HEK293 (cell line): Measurements from ENCODE around the gene NME1.

Experiments
- ELK4 ChIP-seq: IDR thresholded peaks from 2 replicates; pipeline ENCODE4 v1.6.1; 2011; ENCODE audit warnings: mild to moderate bottlenecking, low read depth, low read length, borderline replicate concordance
- GLI2 ChIP-seq: fragments of 450-650 bp; formaldehyde crosslinking; IDR thresholded peaks from 2 replicates; pipeline ENCODE4; 2017; ENCODE audit warnings: missing biosample characterization, missing genetic modification characterization, low read depth, borderline replicate concordance
- KLF9 ChIP-seq: fragments of 450-650 bp; formaldehyde crosslinking; IDR thresholded peaks from 2 replicates; pipeline ENCODE4 v1.5.1; 2016; ENCODE audit warnings: missing biosample characterization, missing genetic modification characterization, low read depth
- OVOL3 ChIP-seq: fragments of 450-650 bp; formaldehyde crosslinking; IDR thresholded peaks from 2 replicates; pipeline ENCODE4 v1.5.1; 2016; ENCODE audit warnings: missing biosample characterization, missing genetic modification characterization
- SETDB1 ChIP-seq: IDR thresholded peaks from one replicate; pipeline ENCODE4 v1.6.1; 2017; ENCODE audit warnings: mild to moderate bottlenecking, low read length, moderate library complexity, mixed read lengths; ENCODE audit not compliant: insufficient read length
- TCF7L2 ChIP-seq: IDR thresholded peaks from 2 replicates; pipeline ENCODE4 v1.6.1; 2011; ENCODE audit warnings: low read depth, mild to moderate bottlenecking, inconsistent platforms, low read length, moderate library complexity, borderline replicate concordance
- TRIM28 ChIP-seq: IDR thresholded peaks from 2 replicates; pipeline ENCODE4 v1.6.1; 2011; ENCODE audit warnings: low read length, control low read depth, borderline replicate concordance
- WT1 ChIP-seq: fragments of 450-650 bp; formaldehyde crosslinking; IDR thresholded peaks from 2 replicates; pipeline ENCODE4 v1.5.1; 2016; ENCODE audit warnings: missing biosample characterization, missing genetic modification characterization
- ZBTB8A ChIP-seq: fragments of 450-650 bp; formaldehyde crosslinking; IDR thresholded peaks from 2 replicates; pipeline ENCODE4 v1.5.1; 2016; ENCODE audit warnings: missing biosample characterization, missing genetic modification characterization
- ZNF138 ChIP-seq: fragments of 450-650 bp; formaldehyde crosslinking; IDR thresholded peaks from 2 replicates; pipeline ENCODE4 v1.5.1; 2016; ENCODE audit warnings: missing biosample characterization, missing genetic modification characterization, borderline replicate concordance
- ZNF146 ChIP-seq: fragments of 450-650 bp; formaldehyde crosslinking; IDR thresholded peaks from 2 replicates; pipeline ENCODE4 v1.5.1; 2016; ENCODE audit warnings: missing biosample characterization, missing genetic modification characterization
- ZNF157 ChIP-seq: fragments of 450-650 bp; formaldehyde crosslinking; IDR thresholded peaks from 2 replicates; pipeline ENCODE4 v1.5.1; 2016; ENCODE audit warnings: missing biosample characterization, missing genetic modification characterization
- ZNF174 ChIP-seq: fragments of 450-650 bp; formaldehyde crosslinking; IDR thresholded peaks from 2 replicates; pipeline ENCODE4 v1.5.0; 2017; ENCODE audit warnings: missing biosample characterization, mild to moderate bottlenecking, missing genetic modification characterization
- ZNF175 ChIP-seq: fragments of 450-650 bp; formaldehyde crosslinking; IDR thresholded peaks from 2 replicates; pipeline ENCODE4 v1.5.1; 2016; ENCODE audit warnings: missing biosample characterization, missing genetic modification characterization
- ZNF19 ChIP-seq: fragments of 450-650 bp; formaldehyde crosslinking; IDR thresholded peaks from 2 replicates; pipeline ENCODE4; 2016; ENCODE audit warnings: missing biosample characterization, missing genetic modification characterization, low read depth
- ZNF202 ChIP-seq: fragments of 450-650 bp; formaldehyde crosslinking; IDR thresholded peaks from 2 replicates; pipeline ENCODE4 v1.5.1; 2016; ENCODE audit warnings: missing biosample characterization, missing genetic modification characterization, borderline replicate concordance
- ZNF239 ChIP-seq: fragments of 450-650 bp; formaldehyde crosslinking; IDR thresholded peaks from 2 replicates; pipeline ENCODE4 v1.5.1; 2016; ENCODE audit warnings: missing biosample characterization, missing genetic modification characterization
- ZNF274 ChIP-seq, 2 experiments: fragments of 200-500 bp in 1 of 2; fragments of 450-650 bp in 1 of 2; sonication (Bioruptor generic) in 1 of 2; formaldehyde crosslinking in 1 of 2; IDR thresholded peaks; 2 replicates each; pipeline versions ENCODE4 v1.5.1 to v1.6.1; 2014 to 2016; ENCODE audit warnings: borderline replicate concordance in 1 of 2, inconsistent platforms in 1 of 2, low read length in 1 of 2, missing biosample characterization in 1 of 2, missing genetic modification characterization in 1 of 2
- ZNF280D ChIP-seq: fragments of 450-650 bp; formaldehyde crosslinking; IDR thresholded peaks from 2 replicates; pipeline ENCODE4 v1.5.1; 2016; ENCODE audit warnings: missing biosample characterization, missing genetic modification characterization
- ZNF350 ChIP-seq: fragments of 450-650 bp; formaldehyde crosslinking; IDR thresholded peaks from 2 replicates; pipeline ENCODE4 v1.5.0; 2017; ENCODE audit warnings: missing biosample characterization, mild to moderate bottlenecking, missing genetic modification characterization
- ZNF362 ChIP-seq: fragments of 450-650 bp; formaldehyde crosslinking; IDR thresholded peaks from 2 replicates; pipeline ENCODE4 v1.5.1; 2016; ENCODE audit warnings: missing biosample characterization, missing genetic modification characterization
- ZNF366 ChIP-seq: fragments of 450-650 bp; formaldehyde crosslinking; conservative IDR thresholded peaks from 2 replicates; pipeline ENCODE4 v1.5.1; 2016; ENCODE audit warnings: missing biosample characterization, missing genetic modification characterization
- ZNF48 ChIP-seq: fragments of 450-650 bp; formaldehyde crosslinking; IDR thresholded peaks from 2 replicates; pipeline ENCODE4 v1.5.1; 2016; ENCODE audit warnings: missing biosample characterization, missing genetic modification characterization
- ZNF514 ChIP-seq: fragments of 450-650 bp; formaldehyde crosslinking; IDR thresholded peaks from 2 replicates; pipeline ENCODE4 v1.5.1; 2016; ENCODE audit warnings: missing biosample characterization, missing genetic modification characterization
- ZNF596 ChIP-seq: fragments of 450-650 bp; IDR thresholded peaks from 2 replicates; pipeline ENCODE4 v1.5.0; 2018; ENCODE audit warnings: missing biosample characterization, mild to moderate bottlenecking, missing genetic modification characterization, moderate library complexity
- ZNF600 ChIP-seq: fragments of 450-650 bp; formaldehyde crosslinking; IDR thresholded peaks from 2 replicates; pipeline ENCODE4 v1.5.1; 2016; ENCODE audit warnings: missing biosample characterization, missing genetic modification characterization
- ZNF610 ChIP-seq: fragments of 450-650 bp; formaldehyde crosslinking; IDR thresholded peaks from 2 replicates; pipeline ENCODE4 v1.5.1; 2016; ENCODE audit warnings: missing biosample characterization, missing genetic modification characterization, borderline replicate concordance
- ZNF626 ChIP-seq: fragments of 450-650 bp; sonication (Bioruptor Pico); formaldehyde crosslinking; IDR thresholded peaks from 2 replicates; pipeline ENCODE4 v1.5.1; 2018; ENCODE audit warnings: missing biosample characterization, missing genetic modification characterization, inconsistent platforms
- ZNF692 ChIP-seq: fragments of 450-650 bp; formaldehyde crosslinking; IDR thresholded peaks from 2 replicates; pipeline ENCODE4 v1.5.1; 2016; ENCODE audit warnings: missing biosample characterization, missing genetic modification characterization
- ZNF704 ChIP-seq: fragments of 450-650 bp; formaldehyde crosslinking; IDR thresholded peaks from 2 replicates; pipeline ENCODE4 v1.5.1; 2016; ENCODE audit warnings: missing biosample characterization, missing genetic modification characterization
- ZNF843 ChIP-seq: fragments of 450-650 bp; formaldehyde crosslinking; IDR thresholded peaks from 2 replicates; pipeline ENCODE4 v1.5.1; 2016; ENCODE audit warnings: missing biosample characterization, missing genetic modification characterization
- ZSCAN16 ChIP-seq: fragments of 450-650 bp; formaldehyde crosslinking; IDR thresholded peaks from 2 replicates; pipeline ENCODE4 v1.5.1; 2016; ENCODE audit warnings: missing biosample characterization, missing genetic modification characterization
- ZXDB ChIP-seq: fragments of 450-650 bp; formaldehyde crosslinking; IDR thresholded peaks from 2 replicates; pipeline ENCODE4 v1.5.1; 2016; ENCODE audit warnings: missing biosample characterization, missing genetic modification characterization

The NME1 gene

GRCh38 chr17:51153210-51154072, at the start of gene NME1 (continued):
- no peak for TF ChIP-seq TCF7L2
- TF ChIP-seq ZNF146 (tag by site-specific recombination): peak; percentile 67
- peak; percentile 93 for TF ChIP-seq ZNF610 (tag by site-specific recombination)
- TF ChIP-seq TRIM28: peak; percentile 92; the same call in 1 of the 2 replicates
- TF ChIP-seq ZNF366 (tag by site-specific recombination): peak; percentile 97
- TF ChIP-seq GLI2 (tag by site-specific recombination): no peak
- no peak for TF ChIP-seq ZNF514 (tag by site-specific recombination)
- TF ChIP-seq ZNF175 (tag by site-specific recombination): no peak
- peak; percentile 76; the same call in 1 of the 2 replicates for TF ChIP-seq ZSCAN16
- TF ChIP-seq ZXDB (tag by site-specific recombination): peak; percentile 99
- TF ChIP-seq SETDB1: no peak
- TF ChIP-seq KLF9 (tag by site-specific recombination): peak; percentile 83
- peak; percentile 76; the same call in 1 of the 2 replicates for TF ChIP-seq ZNF239 (tag by site-specific recombination)
- TF ChIP-seq ZNF174 (tag by site-specific recombination): no peak
- TF ChIP-seq OVOL3: peak; percentile 81
- TF ChIP-seq ZNF626: no peak
- no peak for TF ChIP-seq ZNF596
- TF ChIP-seq ZNF157 (tag by site-specific recombination): peak; percentile 47; the same call in 1 of the 2 replicates
- no peak for TF ChIP-seq ZNF138
- TF ChIP-seq ZNF350 (tag by site-specific recombination): no peak
- no peak for TF ChIP-seq ZNF274 (IDR thresholded peaks at IDR 0.05; ENCODE audit: low read length)
- TF ChIP-seq ZNF274 (tag by site-specific recombination; IDR thresholded peaks at IDR 0.05; ENCODE audit: borderline replicate concordance): no peak
- peak; percentile 100 for TF ChIP-seq ZNF600 (tag by site-specific recombination)
- TF ChIP-seq ZNF692 (tag by site-specific recombination): peak; percentile 94
- peak; percentile 81 for TF ChIP-seq WT1 (tag by site-specific recombination)
- no peak for TF ChIP-seq ZNF48 (tag by site-specific recombination)
- TF ChIP-seq ELK4: no peak
- no peak for TF ChIP-seq ZNF19 (tag by site-specific recombination)
- TF ChIP-seq ZNF362 (tag by site-specific recombination): peak; percentile 97
- peak; percentile 93 for TF ChIP-seq ZNF704 (tag by site-specific recombination)
- peak; percentile 95 for TF ChIP-seq ZNF280D (tag by site-specific recombination)
- TF ChIP-seq ZNF202 (tag by site-specific recombination): no peak
- peak; percentile 90 for TF ChIP-seq ZNF843
- TF ChIP-seq ZBTB8A (tag by site-specific recombination): peak; percentile 88
